ENCODE results near the gene KIF11. TPM values are rescaled to one million over a fixed set of nuclear protein-coding genes. Genes with fewer than 3 reads are reported as not detected.

Gene KIF11
- total and polyA plus RNA-seq, 9 of the 15 experiments (the other 6 are each of a cell fraction or from before 2014, with no cell fraction given), result 11.3 to 54.4 (median 29.2) TPM

DNA sequence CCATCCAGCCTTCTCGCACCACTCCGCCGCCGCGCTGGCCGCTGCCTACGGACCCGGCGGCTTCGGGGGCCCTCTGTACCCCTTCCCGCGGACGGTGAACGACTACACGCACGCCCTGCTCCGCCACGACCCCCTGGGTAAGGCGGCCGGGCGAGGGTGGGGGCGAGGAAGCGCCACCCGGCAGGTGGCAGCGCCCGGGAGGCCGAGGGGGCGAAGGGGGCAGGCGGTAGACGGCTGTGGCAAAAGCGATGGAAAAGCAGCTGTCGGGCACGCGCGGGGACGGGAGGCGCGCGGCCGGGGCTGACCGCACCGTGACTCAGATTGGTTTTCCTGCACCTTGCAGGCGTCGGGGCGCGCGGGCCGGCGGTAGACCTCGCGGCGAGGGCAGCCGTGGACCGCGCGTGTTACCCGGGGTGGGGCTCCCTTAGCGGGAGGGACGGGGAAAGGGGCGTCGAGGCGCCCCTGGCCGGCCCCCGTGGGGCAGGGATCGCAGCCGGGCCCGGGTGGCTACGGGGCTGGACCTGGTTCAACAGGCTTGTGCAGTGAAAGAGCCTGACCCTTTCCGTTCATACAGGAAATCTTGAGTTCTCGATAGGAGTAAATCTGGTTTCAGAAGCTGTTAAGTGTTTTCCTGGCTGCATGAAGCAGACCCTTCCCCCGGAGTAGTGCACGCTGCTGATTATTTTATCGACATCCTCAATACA is 97.4 kb downstream of the KIF11 start (continued):
- TF ChIP-seq, protein P1, sequence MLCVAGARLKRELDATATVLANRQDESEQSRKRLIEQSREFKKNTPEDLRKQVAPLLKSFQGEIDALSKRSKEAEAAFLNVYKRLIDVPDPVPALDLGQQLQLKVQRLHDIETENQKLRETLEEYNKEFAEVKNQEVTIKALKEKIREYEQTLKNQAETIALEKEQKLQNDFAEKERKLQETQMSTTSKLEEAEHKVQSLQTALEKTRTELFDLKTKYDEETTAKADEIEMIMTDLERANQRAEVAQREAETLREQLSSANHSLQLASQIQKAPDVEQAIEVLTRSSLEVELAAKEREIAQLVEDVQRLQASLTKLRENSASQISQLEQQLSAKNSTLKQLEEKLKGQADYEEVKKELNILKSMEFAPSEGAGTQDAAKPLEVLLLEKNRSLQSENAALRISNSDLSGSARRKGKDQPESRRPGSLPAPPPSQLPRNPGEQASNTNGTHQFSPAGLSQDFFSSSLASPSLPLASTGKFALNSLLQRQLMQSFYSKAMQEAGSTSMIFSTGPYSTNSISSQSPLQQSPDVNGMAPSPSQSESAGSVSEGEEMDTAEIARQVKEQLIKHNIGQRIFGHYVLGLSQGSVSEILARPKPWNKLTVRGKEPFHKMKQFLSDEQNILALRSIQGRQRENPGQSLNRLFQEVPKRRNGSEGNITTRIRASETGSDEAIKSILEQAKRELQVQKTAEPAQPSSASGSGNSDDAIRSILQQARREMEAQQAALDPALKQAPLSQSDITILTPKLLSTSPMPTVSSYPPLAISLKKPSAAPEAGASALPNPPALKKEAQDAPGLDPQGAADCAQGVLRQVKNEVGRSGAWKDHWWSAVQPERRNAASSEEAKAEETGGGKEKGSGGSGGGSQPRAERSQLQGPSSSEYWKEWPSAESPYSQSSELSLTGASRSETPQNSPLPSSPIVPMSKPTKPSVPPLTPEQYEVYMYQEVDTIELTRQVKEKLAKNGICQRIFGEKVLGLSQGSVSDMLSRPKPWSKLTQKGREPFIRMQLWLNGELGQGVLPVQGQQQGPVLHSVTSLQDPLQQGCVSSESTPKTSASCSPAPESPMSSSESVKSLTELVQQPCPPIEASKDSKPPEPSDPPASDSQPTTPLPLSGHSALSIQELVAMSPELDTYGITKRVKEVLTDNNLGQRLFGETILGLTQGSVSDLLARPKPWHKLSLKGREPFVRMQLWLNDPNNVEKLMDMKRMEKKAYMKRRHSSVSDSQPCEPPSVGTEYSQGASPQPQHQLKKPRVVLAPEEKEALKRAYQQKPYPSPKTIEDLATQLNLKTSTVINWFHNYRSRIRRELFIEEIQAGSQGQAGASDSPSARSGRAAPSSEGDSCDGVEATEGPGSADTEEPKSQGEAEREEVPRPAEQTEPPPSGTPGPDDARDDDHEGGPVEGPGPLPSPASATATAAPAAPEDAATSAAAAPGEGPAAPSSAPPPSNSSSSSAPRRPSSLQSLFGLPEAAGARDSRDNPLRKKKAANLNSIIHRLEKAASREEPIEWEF (CRISPR knock-in tag; IDR thresholded peaks at IDR 0.05), result no peak
- TF ChIP-seq, protein P2, sequence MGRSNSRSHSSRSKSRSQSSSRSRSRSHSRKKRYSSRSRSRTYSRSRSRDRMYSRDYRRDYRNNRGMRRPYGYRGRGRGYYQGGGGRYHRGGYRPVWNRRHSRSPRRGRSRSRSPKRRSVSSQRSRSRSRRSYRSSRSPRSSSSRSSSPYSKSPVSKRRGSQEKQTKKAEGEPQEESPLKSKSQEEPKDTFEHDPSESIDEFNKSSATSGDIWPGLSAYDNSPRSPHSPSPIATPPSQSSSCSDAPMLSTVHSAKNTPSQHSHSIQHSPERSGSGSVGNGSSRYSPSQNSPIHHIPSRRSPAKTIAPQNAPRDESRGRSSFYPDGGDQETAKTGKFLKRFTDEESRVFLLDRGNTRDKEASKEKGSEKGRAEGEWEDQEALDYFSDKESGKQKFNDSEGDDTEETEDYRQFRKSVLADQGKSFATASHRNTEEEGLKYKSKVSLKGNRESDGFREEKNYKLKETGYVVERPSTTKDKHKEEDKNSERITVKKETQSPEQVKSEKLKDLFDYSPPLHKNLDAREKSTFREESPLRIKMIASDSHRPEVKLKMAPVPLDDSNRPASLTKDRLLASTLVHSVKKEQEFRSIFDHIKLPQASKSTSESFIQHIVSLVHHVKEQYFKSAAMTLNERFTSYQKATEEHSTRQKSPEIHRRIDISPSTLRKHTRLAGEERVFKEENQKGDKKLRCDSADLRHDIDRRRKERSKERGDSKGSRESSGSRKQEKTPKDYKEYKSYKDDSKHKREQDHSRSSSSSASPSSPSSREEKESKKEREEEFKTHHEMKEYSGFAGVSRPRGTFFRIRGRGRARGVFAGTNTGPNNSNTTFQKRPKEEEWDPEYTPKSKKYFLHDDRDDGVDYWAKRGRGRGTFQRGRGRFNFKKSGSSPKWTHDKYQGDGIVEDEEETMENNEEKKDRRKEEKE (IDR thresholded peaks at IDR 0.05; ENCODE audit: borderline replicate concordance in 1 of 2, control insufficient read depth in 1 of 2, low read depth in 2 of 2, low read length in 1 of 2), result 0 out of 4 replicates have a peak, but pooled peaks of 1 of the 2 experiments have one; percentile 19
- TF ChIP-seq KLF13 (tag; IDR thresholded peaks at IDR 0.05; ENCODE audit: borderline replicate concordance, low read depth) (no peak), CCNT2 (IDR thresholded peaks at IDR 0.05; ENCODE audit: borderline replicate concordance, extremely low read depth, insufficient read length, low read depth, low read length) (peak; percentile 80), PHB2 (IDR thresholded peaks at IDR 0.05; ENCODE audit: low read depth) (no peak), ZNF766 (CRISPR knock-in tag; conservative IDR thresholded peaks at IDR 0.05) (no peak), ZNF76 (CRISPR knock-in tag; IDR thresholded peaks at IDR 0.05; ENCODE audit: borderline replicate concordance) (no peak)
- TF ChIP-seq, protein P3, sequence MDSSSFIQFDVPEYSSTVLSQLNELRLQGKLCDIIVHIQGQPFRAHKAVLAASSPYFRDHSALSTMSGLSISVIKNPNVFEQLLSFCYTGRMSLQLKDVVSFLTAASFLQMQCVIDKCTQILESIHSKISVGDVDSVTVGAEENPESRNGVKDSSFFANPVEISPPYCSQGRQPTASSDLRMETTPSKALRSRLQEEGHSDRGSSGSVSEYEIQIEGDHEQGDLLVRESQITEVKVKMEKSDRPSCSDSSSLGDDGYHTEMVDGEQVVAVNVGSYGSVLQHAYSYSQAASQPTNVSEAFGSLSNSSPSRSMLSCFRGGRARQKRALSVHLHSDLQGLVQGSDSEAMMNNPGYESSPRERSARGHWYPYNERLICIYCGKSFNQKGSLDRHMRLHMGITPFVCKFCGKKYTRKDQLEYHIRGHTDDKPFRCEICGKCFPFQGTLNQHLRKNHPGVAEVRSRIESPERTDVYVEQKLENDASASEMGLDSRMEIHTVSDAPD (CRISPR knock-in tag; IDR thresholded peaks at IDR 0.05), result no peak
- TF ChIP-seq, protein P4, sequence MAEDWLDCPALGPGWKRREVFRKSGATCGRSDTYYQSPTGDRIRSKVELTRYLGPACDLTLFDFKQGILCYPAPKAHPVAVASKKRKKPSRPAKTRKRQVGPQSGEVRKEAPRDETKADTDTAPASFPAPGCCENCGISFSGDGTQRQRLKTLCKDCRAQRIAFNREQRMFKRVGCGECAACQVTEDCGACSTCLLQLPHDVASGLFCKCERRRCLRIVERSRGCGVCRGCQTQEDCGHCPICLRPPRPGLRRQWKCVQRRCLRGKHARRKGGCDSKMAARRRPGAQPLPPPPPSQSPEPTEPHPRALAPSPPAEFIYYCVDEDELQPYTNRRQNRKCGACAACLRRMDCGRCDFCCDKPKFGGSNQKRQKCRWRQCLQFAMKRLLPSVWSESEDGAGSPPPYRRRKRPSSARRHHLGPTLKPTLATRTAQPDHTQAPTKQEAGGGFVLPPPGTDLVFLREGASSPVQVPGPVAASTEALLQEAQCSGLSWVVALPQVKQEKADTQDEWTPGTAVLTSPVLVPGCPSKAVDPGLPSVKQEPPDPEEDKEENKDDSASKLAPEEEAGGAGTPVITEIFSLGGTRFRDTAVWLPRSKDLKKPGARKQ (CRISPR knock-in tag; IDR thresholded peaks at IDR 0.05), result no peak
- TF ChIP-seq, protein P5, sequence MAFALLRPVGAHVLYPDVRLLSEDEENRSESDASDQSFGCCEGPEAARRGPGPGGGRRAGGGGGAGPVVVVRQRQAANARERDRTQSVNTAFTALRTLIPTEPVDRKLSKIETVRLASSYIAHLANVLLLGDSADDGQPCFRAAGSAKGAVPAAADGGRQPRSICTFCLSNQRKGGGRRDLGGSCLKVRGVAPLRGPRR (CRISPR knock-in tag; IDR thresholded peaks at IDR 0.05), result no peak
- TF ChIP-seq, protein P6, sequence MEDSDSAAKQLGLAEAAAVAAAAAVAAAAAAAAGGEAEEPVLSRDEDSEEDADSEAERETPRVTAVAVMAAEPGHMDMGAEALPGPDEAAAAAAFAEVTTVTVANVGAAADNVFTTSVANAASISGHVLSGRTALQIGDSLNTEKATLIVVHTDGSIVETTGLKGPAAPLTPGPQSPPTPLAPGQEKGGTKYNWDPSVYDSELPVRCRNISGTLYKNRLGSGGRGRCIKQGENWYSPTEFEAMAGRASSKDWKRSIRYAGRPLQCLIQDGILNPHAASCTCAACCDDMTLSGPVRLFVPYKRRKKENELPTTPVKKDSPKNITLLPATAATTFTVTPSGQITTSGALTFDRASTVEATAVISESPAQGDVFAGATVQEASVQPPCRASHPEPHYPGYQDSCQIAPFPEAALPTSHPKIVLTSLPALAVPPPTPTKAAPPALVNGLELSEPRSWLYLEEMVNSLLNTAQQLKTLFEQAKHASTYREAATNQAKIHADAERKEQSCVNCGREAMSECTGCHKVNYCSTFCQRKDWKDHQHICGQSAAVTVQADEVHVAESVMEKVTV (CRISPR knock-in tag; IDR thresholded peaks at IDR 0.05), result no peak

Data from K562 (cell line).